SU-DHL-6 (cell line): ENCODE data around the gene MYO15B.

Experiments used
- EZH2phosphoT487 ChIP-seq: fragments of 200-600 bp; sonication (generic), shearing (Covaris generic); conservative IDR thresholded peaks from 2 replicates; pipeline ENCODE4 v1.6.1; 2018; ENCODE audit warnings: mild to moderate bottlenecking, antibody characterized with exemption, low read length, moderate library complexity, mixed read lengths
- TF ChIP-seq, protein P1 (sequence below): fragments of 200-600 bp; sonication (generic); IDR thresholded peaks from one replicate; pipeline ENCODE4 v1.5.1; 2017; ENCODE audit warnings: antibody characterized with exemption, mild to moderate bottlenecking, low read length, moderate library complexity; ENCODE audit not compliant: insufficient read depth, poor library complexity, severe bottlenecking

DNA sequence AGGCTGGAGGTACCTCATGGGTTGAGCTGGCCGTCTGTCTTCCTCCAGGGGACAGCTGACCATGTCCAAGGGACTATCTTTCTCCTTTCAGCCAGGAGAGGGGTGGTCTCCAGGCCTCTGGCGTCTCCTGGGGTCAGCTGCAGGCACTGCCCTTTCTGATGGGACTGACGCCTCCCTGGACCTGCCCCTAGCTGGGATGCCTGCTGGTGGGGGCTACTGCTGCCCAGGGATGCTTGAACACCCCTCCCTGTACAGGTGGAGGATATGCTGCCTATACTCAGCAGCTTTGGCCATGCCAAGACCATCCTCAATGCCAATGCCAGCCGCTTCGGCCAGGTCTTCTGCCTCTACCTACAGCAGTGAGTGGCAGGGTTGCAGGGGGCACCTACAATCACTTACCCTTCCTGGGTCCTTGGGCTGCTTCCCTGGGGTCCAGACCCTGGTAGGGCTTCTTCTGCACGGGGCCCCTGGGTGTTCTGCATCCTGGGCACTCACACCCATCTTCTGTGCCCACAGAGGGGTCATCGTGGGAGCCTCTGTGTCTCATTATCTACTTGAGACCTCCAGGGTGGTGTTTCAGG is 4.2 kb downstream of the MYO15B start:
- TF ChIP-seq, protein P1, sequence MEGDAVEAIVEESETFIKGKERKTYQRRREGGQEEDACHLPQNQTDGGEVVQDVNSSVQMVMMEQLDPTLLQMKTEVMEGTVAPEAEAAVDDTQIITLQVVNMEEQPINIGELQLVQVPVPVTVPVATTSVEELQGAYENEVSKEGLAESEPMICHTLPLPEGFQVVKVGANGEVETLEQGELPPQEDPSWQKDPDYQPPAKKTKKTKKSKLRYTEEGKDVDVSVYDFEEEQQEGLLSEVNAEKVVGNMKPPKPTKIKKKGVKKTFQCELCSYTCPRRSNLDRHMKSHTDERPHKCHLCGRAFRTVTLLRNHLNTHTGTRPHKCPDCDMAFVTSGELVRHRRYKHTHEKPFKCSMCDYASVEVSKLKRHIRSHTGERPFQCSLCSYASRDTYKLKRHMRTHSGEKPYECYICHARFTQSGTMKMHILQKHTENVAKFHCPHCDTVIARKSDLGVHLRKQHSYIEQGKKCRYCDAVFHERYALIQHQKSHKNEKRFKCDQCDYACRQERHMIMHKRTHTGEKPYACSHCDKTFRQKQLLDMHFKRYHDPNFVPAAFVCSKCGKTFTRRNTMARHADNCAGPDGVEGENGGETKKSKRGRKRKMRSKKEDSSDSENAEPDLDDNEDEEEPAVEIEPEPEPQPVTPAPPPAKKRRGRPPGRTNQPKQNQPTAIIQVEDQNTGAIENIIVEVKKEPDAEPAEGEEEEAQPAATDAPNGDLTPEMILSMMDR: no peak
- TF ChIP-seq EZH2phosphoT487: no peak
